EH (cell line): ENCODE data around the gene IL3.
A peak's percentile ranks its signal among the peaks of the same experiment; 100 is the strongest.

Experiments used
- DNase-seq: peaks from one replicate; pipeline ENCODE4 v3.0.0-alpha.2; 2015; ENCODE audit warnings: low read depth

IL3 gene

DNA sequence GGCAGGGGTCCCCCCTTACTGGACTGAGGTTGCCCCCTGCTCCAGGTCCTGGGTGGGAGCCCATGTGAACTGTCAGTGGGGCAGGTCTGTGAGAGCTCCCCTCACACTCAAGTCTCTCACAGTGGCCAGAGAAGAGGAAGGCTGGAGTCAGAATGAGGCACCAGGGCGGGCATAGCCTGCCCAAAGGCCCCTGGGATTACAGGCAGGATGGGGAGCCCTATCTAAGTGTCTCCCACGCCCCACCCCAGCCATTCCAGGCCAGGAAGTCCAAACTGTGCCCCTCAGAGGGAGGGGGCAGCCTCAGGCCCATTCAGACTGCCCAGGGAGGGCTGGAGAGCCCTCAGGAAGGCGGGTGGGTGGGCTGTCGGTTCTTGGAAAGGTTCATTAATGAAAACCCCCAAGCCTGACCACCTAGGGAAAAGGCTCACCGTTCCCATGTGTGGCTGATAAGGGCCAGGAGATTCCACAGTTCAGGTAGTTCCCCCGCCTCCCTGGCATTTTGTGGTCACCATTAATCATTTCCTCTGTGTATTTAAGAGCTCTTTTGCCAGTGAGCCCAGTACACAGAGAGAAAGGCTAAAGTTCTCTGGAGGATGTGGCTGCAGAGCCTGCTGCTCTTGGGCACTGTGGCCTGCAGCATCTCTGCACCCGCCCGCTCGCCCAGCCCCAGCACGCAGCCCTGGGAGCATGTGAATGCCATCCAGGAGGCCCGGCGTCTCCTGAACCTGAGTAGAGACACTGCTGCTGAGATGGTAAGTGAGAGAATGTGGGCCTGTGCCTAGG lies 13.0 kb downstream of the IL3 start, which contains the start of gene CSF2:
Gene CSF2, plus strand, starts transcription at position 559 of the 783 bp plus-strand sequence. Its CDS starts 35 bp downstream, at position 594.
- DNase-seq, result peak; percentile 59

DNA sequence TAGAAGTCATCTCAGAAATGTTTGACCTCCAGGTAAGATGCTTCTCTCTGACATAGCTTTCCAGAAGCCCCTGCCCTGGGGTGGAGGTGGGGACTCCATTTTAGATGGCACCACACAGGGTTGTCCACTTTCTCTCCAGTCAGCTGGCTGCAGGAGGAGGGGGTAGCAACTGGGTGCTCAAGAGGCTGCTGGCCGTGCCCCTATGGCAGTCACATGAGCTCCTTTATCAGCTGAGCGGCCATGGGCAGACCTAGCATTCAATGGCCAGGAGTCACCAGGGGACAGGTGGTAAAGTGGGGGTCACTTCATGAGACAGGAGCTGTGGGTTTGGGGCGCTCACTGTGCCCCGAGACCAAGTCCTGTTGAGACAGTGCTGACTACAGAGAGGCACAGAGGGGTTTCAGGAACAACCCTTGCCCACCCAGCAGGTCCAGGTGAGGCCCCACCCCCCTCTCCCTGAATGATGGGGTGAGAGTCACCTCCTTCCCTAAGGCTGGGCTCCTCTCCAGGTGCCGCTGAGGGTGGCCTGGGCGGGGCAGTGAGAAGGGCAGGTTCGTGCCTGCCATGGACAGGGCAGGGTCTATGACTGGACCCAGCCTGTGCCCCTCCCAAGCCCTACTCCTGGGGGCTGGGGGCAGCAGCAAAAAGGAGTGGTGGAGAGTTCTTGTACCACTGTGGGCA lies 13.8 kb downstream of the IL3 start:
- no peak for DNase-seq

DNA sequence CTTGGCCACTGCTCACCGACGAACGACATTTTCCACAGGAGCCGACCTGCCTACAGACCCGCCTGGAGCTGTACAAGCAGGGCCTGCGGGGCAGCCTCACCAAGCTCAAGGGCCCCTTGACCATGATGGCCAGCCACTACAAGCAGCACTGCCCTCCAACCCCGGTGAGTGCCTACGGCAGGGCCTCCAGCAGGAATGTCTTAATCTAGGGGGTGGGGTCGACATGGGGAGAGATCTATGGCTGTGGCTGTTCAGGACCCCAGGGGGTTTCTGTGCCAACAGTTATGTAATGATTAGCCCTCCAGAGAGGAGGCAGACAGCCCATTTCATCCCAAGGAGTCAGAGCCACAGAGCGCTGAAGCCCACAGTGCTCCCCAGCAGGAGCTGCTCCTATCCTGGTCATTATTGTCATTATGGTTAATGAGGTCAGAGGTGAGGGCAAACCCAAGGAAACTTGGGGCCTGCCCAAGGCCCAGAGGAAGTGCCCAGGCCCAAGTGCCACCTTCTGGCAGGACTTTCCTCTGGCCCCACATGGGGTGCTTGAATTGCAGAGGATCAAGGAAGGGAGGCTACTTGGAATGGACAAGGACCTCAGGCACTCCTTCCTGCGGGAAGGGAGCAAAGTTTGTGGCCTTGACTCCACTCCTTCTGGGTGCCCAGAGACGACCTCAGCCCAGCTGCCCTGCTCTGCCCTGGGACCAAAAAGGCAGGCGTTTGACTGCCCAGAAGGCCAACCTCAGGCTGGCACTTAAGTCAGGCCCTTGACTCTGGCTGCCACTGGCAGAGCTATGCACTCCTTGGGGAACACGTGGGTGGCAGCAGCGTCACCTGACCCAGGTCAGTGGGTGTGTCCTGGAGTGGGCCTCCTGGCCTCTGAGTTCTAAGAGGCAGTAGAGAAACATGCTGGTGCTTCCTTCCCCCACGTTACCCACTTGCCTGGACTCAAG lies 14.6 kb downstream of the IL3 start:
- DNase-seq, result no peak

DNA sequence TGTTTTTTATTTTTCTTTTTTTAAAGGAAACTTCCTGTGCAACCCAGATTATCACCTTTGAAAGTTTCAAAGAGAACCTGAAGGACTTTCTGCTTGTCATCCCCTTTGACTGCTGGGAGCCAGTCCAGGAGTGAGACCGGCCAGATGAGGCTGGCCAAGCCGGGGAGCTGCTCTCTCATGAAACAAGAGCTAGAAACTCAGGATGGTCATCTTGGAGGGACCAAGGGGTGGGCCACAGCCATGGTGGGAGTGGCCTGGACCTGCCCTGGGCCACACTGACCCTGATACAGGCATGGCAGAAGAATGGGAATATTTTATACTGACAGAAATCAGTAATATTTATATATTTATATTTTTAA lies 15.2 kb downstream of the IL3 start:
- no peak for DNase-seq

DNA sequence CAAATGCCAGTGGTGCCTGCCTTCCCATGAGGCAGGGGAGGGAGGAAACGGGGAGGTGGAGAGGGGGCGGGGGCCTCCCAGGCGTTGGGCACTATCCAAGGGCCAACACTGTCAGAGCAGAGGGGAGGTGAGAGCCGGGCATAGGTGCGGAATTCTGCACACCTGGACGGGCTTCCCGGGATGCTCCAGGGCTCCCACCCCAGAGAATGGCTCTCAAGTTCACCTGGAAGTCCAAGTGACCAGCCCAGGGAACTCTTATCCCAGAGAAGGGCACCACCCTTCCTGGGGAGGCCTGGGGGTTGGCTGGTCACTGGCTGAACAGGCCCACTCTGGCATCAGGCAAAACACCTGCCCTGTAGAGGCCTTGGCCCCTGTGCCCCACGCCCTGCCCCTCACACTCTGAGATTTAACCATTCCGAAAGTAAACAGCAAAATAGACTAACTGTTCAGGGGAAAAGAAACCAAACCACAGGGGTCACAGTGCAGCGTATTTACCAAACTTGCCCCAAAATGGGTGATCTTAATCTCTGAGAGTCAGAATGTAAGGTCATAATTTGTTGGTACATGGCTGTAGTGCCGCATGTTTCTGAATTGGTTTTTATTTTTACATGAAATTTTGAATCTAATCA lies 15.9 kb downstream of the IL3 start:
- no peak for DNase-seq

DNA sequence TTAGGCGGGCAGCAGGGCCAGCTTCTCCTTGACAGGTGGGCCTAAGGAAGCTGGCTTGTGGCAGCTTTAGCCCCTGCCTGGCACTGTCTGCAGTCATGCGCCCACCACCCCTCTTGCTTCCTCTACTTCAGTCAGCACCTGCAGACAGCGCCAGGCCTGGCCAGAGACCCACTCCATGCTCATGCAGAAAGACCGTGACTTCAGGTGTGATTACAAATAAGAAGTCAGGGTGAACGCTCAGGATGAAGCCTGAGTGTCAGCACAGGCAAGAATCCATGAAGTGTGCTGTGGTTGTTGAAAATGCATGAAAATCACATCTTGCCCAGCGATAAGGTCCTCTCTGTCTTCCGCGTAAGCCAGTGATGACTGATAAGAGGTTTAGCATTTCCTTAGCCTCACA lies 16.5 kb downstream of the IL3 start:
- no peak for DNase-seq

DNA sequence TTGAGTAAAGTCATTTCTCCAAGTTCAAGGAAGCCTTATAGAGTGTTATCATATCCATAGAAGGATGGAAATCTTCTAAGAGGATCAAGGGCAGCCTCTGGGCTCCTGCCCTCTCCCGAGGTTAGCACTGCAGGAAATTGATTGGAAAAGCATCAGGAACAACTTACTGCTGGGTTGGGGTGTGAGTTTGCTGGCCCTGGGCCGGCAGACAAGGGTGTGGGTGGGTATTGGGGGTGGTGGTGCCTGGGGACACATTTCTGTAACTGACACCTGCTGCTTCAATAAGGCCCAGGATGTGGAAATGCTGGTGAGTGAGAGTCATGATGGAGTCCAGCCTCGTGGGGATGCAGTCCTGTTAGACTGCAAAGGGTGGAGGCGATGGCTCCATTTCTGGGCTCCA lies 18.6 kb downstream of the IL3 start:
- DNase-seq, result no peak

DNA sequence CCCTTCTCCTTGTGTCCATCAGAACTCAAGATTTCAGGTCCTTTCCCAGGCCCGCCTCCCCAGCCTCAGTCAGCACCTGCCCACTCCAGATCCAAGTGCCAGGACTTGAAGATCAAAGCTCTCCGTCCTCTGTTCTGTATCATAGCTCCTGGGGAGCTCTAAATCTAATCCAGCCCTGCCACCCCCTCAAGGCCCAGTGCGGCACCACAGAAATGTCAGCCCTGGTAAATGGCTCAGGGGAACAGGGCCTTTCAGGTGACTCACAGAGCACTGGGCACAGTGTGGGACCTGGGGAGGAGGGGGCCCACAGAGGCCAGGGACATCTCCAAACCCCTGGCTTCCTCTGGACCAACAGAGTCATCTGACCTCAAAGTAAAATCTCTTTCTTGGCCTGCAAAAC lies 19.2 kb downstream of the IL3 start:
- DNase-seq, result no peak

DNA sequence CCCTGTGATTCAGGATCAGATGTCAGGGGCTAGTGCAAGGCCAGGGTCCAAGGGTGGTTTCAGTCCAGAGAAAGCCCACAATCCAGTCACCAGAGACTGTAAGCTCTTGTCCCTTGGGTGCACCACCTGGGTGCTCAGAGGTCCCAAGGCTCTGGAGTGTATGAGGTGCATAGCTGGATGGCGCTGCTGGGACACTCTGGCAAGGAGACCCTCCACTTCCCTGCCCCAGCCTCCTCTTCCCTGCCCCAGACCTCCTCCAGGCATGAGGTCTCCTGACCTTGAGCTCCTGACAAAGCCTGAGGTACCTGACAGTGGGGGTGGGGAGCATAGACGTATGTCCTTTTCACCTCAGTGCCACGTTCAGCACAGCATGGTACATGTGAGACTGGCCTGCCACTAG lies 20.1 kb downstream of the IL3 start:
- no peak for DNase-seq

DNA sequence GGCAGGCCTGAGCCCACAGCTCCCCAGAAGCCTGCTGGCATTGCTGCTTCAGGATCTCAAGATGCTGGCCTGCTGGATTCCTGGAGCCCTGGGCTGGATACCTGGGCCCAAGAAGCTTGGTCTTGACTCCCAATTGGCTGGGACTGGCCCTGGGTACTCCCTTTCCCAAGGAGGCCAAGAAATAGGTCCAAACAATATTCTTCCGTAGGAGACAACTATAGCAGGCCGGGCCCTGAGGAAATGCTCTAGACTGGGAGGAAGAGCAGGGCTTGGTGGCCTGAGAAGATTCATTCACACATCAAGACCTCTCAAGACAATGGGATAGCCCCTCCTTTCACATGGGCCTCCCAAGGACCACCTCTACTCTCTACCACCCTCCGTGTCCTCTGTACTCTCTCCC lies 21.0 kb downstream of the IL3 start:
- DNase-seq, result no peak

DNA sequence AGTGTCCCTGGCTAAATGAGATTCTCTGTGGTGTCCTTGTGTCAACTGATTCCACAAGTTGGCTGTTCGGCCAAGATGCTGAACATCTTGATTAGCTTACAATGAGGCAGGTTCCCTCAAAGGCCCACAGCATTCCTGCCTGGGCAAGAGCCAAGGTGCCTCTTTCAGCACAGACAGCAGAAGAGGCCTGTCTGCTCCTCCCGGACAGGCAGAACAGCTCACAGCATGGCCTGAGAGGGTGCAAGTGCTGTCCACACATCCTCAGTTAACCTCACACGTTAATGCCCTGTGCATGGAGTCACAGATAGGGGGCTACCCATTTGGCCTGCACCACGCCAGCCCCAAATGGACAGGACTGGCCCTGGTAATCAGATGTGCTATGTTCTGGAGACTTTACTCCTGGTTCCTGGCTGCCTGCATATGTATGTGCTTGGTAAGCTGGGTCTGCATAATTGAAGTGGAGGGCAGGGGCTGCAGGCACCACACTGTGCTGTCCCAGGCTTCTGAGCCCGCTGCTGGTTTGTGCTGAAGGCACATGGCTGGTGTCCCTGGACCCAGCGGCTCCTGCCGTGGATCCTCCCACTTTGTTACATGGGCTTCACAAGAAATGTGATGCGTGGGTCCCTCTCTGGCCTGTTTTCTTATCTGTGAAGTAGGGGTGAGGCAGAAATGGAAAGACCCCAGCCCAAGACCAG lies 22.0 kb downstream of the IL3 start:
- DNase-seq, result no peak

DNA sequence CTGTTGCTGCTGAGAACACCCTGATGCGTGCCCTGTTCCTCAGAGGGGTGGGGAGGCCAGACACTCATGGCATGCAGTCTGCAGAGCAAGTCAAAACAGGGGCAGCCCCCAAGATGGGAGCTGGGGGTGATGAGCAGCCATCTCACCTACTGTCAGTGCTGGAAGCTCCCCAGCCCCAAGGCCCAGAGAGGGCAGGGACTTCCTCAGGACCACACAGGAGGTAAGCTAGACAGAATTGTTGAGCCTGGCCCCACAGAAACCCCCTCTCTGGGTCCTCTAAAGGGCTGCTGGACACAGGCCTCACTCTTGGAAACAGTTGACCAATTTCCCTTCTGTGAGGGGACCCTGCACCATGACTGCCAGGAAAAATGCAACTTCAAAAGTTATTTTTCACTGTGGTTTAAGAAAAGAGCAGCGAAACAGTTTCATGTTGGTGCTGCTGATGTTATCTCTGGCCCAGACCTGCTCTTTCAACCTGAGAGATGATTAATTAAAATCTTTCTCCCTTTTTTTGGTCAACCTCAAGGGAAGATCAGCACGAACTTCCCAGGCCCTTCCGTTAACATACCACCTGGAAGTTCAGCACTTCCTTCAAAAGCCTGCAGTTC lies 22.7 kb downstream of the IL3 start:
- DNase-seq, result no peak

DNA sequence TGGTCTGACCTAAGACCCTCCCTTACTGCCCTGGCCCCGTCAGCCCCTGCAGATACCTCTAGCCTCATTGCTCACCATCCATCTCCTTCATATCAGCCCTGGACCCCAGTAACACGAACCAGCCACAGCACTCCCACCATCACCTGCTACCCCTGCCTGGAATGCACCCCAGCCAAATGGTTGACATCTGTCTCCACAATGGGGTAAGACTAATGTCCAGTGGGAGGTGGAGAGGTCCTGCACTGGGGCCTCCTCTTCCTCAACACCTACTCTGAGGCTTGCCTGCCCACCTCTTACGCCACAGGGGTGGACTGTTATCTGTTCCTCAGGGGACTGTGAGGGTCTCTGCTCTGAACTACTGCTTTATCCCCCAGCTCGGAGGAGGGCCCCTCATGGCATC lies 25.2 kb downstream of the IL3 start:
- DNase-seq, result no peak

DNA sequence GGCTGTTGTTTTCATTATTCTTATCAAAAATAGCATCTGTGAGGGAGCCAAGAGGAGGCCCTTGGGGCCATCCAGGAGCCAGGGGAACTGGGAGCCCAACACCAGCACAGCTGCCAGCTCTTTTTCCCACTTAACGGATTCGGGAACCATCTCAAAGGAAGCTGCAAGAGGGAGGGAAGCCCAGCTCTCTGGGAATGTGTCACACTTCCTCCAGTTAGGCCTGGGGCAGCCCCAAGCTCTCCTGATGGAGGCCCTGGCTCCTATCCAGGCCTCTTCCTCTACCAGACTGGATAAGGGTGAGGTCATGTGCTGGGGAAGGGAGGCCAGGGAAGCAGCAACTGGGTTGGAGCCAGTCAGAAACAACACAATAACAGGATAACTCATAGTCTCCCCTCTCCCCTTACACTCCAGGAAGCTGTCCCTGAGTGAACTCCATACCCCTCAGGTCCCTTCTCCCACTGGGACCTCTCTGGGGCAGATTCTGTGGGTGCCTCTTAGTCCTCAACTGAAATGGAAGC lies 25.9 kb downstream of the IL3 start:
- DNase-seq, result peak; percentile 98

DNA sequence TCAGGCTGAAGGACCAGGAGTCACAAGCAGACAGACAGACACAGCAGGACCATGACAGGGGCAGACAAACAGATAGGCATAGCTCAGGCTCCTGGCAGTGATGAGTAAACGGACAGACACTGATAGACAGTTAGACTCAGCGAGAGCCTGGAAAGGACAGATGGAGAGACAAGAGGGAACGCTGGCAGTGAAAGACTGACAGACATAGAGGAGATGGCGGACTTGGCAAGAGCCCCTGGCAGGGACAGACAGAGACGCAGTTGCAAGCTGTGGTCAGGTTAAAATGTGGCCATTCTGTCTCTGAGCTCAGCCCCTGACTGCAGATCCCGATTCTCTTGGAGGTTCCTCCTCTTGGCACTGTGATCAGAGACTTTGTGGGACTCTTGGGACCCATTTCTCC lies 26.7 kb downstream of the IL3 start:
- no peak for DNase-seq

DNA sequence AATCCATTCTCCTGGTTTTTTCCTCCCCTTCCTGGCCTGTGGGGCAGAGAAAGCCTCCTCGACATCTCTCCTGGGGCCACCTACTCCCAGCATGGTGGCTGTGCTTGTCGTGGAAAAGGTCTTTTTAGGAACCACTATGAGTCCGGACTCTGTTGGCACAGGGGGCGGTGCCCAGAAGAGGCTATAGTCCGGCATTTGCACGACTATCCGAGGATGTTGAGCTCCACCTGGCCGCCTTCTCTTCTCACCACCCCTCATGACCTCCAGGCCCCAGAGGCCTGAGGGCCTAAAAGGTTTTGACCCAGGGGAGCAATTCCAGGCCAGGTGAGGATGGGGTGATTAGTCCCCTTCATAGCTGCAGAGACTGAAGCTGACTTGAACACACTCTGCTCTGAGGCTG lies 27.2 kb downstream of the IL3 start:
- DNase-seq, result no peak

DNA sequence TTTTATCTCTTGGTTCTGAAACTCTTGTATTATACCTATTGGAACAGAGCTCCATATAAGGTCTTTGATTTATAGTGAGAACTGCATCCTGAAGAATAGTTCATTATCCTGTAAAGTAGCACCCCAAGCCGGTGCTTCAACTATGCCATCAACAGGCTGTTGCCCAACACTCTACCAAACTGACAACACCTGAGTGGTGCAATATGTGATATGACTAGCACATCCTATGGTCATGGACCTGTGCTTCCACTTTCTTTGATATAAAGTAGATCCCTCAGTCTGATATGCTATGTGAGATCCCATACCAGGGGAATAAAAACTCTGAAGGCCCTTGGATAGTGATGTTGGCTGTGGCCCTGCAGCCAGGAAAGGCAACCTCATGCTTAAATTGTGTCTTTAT lies 28.9 kb downstream of the IL3 start:
- DNase-seq, result no peak

DNA sequence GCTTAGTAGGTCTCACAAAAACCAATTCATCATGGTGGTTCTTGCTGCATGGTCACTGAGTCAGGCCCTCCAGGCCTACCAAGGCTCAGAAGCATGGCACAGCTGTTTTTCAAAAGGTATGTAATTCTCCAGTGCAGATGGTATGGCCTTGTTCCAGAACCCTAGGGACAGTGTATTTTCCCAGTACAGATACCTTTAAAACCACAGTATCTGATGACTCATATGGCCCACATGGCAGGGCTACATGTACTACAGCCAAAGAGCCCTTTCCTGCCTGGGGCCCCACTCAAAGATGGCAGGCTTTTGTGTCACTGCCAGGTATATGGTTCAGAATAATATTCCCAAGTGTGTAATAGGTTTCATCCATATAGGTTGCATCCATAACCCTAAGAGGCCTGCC lies 29.7 kb downstream of the IL3 start:
- DNase-seq, result peak; percentile 89

DNA sequence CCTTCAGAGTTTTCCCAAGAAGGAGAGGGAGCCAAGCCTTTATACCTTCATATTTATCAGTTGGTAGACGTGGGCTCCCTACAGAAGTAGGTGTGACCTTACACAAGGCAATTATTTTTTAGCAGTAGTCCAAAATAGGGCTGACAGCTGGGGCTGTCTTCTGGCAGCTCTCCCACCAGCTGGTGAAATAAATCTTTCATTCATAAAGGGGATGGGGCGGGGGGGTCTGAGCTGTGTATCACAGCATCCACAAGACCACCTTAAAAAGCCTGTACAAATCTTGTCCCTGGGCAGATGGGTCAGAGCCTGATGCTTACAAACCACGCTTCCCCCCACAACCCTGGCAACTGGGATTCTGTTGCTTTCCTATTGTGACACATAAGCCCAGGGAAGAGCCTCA lies 32.8 kb downstream of the IL3 start:
- DNase-seq, result no peak

DNA sequence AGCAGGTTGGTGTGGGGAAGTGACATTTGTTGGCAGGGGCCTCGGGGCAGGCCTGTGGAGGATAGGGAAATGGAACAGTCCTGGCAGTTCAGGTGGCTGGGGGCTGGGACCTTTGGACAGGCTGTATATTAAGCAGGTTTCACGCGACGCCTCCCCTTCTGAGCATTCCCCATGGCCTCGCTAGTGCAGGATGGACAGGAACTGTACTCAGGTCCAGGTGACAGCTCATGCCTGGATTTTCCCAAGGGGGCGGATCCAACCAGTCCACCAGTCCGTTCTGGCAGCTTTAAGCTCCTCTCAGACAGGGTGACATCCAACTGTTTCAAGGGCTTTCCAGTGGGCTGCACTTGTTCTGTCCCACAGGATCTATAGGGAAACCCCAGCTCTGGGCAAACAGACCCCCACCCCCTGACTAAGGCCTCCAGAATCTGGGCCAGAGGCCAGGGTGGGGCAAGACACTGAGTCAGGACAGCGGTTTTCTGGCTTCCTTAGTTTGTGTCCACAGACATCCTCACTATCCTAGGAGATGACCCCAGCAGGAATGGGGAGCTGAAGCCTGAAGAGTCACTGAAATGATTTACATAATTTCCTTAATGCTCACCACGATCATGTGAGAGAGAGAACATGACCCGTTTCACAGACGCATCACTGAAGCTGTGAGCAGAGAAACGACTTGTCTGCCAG lies 34.1 kb downstream of the IL3 start:
- peak; percentile 99 for DNase-seq

DNA sequence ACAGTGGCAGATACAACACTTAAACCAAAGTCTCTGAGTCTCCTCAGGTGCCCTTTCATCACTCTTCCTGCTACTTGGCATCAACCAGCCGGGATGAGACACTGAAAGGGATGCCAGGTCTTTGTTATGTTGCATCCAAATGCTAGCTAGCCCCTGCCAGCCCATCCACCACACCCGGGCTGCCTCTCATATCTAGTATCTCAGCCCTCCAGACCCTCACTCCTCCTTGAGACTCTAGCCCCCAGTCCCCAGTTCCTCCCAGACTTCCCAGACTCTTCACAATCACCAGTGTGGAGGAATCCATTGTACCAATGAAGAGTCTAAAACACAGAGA lies 34.6 kb downstream of the IL3 start:
- DNase-seq, result no peak
